ENCODE results near the gene ZNF570. TPM values are rescaled to one million over a fixed set of nuclear protein-coding genes. Genes with fewer than 3 reads are reported as not detected.

ZNF570 gene
- total RNA-seq, 4 donors from 2014 or later, result 2.2 to 7.2 (median 4.6) TPM

DNA sequence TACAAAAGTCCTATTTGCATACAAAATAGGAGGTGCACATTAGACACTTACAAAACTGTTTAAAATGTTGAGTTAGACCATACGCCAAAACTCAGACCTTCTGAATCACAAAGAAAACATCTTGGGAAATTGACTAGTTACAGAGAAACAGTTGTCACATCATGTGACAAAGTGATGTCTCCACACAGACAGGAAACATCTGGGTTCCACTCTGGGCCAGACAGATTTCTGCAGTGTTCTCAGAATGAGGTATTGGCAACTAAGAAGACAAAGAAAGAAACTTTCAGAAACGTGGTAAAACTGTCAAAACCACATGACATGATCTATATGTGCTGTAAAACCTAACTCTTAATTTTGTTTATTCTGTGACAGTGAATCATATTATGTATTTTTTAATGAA, 44.2 kb downstream of the ZNF570 start:
- H3K9me3 ChIP-seq, result peaks cover 0 to 68% (median 0%) of the 10 kb centered on the region in 3 donors
- 45 to 48% methylated on average over 2 of the region's 2 CpGs for WGBS, 2 donors
- DNase-seq, result no peak

DNA sequence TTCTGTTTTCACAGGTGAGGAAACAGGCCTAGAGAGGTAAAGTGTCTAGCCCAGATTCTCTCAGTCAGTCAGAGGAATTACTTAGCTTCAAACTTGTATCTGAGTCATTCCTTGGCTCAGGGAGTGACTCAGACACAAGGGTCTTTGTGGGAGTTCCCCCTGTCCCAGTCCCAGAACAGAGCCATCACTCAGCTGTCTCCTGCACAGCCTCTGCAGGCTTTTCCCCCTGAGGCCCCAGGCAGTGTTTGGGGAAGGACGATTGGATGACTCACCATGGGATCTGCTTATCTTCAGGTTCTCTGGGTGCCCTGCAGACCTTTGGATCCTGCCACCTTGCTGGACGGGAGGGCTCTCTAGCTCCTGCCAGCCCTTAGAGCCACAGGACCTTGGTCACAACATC, 50.7 kb downstream of the ZNF570 start:
- 14 to 40% methylated on average over 1 of the region's 2 CpGs for WGBS, 2 donors
- H3K4me3 ChIP-seq, result no peak overlapping the region
- H3K4me1 ChIP-seq, result no peaks in the 10 kb centered on the region
- H3K27ac ChIP-seq, result no peak overlapping the region
- H3K9me3 ChIP-seq, result peaks cover 0 to 96% (median 15%) of the 10 kb centered on the region in 3 donors
- TF ChIP-seq, protein P1, sequence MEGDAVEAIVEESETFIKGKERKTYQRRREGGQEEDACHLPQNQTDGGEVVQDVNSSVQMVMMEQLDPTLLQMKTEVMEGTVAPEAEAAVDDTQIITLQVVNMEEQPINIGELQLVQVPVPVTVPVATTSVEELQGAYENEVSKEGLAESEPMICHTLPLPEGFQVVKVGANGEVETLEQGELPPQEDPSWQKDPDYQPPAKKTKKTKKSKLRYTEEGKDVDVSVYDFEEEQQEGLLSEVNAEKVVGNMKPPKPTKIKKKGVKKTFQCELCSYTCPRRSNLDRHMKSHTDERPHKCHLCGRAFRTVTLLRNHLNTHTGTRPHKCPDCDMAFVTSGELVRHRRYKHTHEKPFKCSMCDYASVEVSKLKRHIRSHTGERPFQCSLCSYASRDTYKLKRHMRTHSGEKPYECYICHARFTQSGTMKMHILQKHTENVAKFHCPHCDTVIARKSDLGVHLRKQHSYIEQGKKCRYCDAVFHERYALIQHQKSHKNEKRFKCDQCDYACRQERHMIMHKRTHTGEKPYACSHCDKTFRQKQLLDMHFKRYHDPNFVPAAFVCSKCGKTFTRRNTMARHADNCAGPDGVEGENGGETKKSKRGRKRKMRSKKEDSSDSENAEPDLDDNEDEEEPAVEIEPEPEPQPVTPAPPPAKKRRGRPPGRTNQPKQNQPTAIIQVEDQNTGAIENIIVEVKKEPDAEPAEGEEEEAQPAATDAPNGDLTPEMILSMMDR (IDR thresholded peaks at IDR 0.05), result no peak
- no peak for TF ChIP-seq POLR2A (IDR thresholded peaks at IDR 0.05)
- H3K36me3 ChIP-seq, result peaks cover 0 to 97% (median 0%) of the 10 kb centered on the region in 3 donors
- no peaks in the 10 kb centered on the region for H3K27me3 ChIP-seq
- intact Hi-C loops (cut with DNase I), result no loop called here
- DNase-seq, result no peak

More for the DNA sequence above, 44.2 kb downstream of the ZNF570 start:
- intact Hi-C loops (cut with DNase I), result no loop called here
- no peak overlapping the region for H3K4me3 ChIP-seq
- H3K36me3 ChIP-seq, result peaks cover 0 to 100% (median 3%) of the 10 kb centered on the region in 3 donors
- no peaks in the 10 kb centered on the region for H3K4me1 ChIP-seq
- H3K27me3 ChIP-seq, result no peaks in the 10 kb centered on the region
- TF ChIP-seq, protein P1 (IDR thresholded peaks at IDR 0.05), result no peak
- no peak for TF ChIP-seq POLR2A (IDR thresholded peaks at IDR 0.05)
- H3K27ac ChIP-seq, result no peak overlapping the region

DNA sequence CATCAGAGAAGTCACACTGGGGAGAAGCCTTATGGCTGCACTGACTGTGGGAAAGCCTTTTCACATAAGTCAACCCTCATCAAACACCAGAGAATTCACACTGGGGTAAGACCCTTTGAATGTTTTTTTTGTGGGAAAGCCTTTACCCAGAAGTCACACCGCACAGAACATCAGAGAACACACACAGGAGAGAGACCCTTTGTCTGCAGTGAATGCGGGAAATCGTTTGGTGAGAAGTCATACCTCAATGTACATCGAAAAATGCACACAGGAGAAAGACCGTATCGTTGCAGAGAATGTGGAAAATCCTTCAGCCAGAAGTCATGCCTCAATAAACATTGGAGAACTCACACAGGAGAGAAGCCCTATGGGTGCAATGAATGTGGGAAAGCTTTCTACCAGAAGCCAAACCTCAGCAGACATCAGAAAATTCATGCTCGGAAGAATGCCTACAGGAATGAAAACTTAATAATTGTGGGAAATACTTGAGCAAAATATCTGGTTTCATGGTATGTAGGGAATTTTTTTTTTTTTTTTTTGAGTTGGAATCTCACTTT, 68.3 kb downstream of the ZNF570 start:
- intact Hi-C loops (cut with DNase I), result no loop called here
- Histone ChIP-seq H3K4me3 (no peak overlapping the region), H3K9me3 (peaks cover 4 to 100% (median 95%) of the 10 kb centered on the region in 3 donors), H3K27me3 (no peaks in the 10 kb centered on the region), H3K4me1 (no peaks in the 10 kb centered on the region), H3K36me3 (peaks cover 15 to 52% (median 21%) of the 10 kb centered on the region in 3 donors), H3K27ac (no peak overlapping the region)
- no peak for DNase-seq
- TF ChIP-seq POLR2A (IDR thresholded peaks at IDR 0.05), result no peak
- TF ChIP-seq, protein P1 (IDR thresholded peaks at IDR 0.05), result no peak
- WGBS, 2 donors, result 92 to 98% methylated on average over 7 of the region's 7 CpGs

Other genes starting within 250 kb of the ZNF570 start
- 1 to 10 TPM; 2.2 to 6.1 (median 2.5) TPM for gene ZNF527, start 98.3 kb upstream of the ZNF570 start, total RNA-seq
- 1 to 10 TPM in 2 of 4 donors, under 1 TPM in 2; 0.61 to 2.7 (median 1.1) TPM for gene ZNF569, start 1.9 kb upstream of the ZNF570 start, total RNA-seq
- gene ZNF793, start 37.6 kb downstream of the ZNF570 start, total RNA-seq, result 1 to 10 TPM; 1.2 to 3.4 (median 2.0) TPM
- gene ZNF571, start 125.4 kb downstream of the ZNF570 start, total RNA-seq, result 1 to 10 TPM in 3 of 4 donors, under 1 TPM in 1; 0.95 to 4.6 (median 2.1) TPM
- 1 to 10 TPM in 1 of 4 donors, under 1 TPM in 3; 0.44 to 2.5 (median 0.82) TPM for gene ZNF540, start 125.5 kb downstream of the ZNF570 start, total RNA-seq
- gene ZFP30, start 186.1 kb downstream of the ZNF570 start, total RNA-seq, result 10 to 100 TPM in 1 of 4 donors, 1 to 10 TPM in 3; 3.4 to 13.9 (median 5.3) TPM